ENCODE data around the gene CSF1. TPM values are rescaled to one million over a fixed set of nuclear protein-coding genes. Genes with fewer than 3 reads are reported as not detected.
A peak's percentile ranks its signal among the peaks of the same experiment; 100 is the strongest.

Gene CSF1
- total RNA-seq, 1 donor from 2014 or later, result 28.9 TPM

GRCh38 chr1:109977657-109978378 is 67.2 kb downstream of the CSF1 start:
- H3K4me3 Mint-ChIP-seq, result no peak overlapping the region
- no peaks in the 10 kb centered on the region for H3K9me3 Mint-ChIP-seq
- H3K27me3 Mint-ChIP-seq (ENCODE audit: low read depth), result no peaks in the 10 kb centered on the region
- H3K36me3 Mint-ChIP-seq, result no peaks in the 10 kb centered on the region
- no peak overlapping the region for H3K27ac Mint-ChIP-seq
- peaks cover 28% of the 10 kb centered on the region for H3K4me1 Mint-ChIP-seq
- no peak for TF ChIP-seq CTCF (IDR thresholded peaks at IDR 0.05; ENCODE audit: unreplicated experiment)
- no peak for DNase-seq (ENCODE audit: low spot score in 2 of 2, unreplicated experiment in 2 of 2)

GRCh38 chr1:109978761-109979488 is 68.3 kb downstream of the CSF1 start:
- H3K4me1 Mint-ChIP-seq, result peaks cover 31% of the 10 kb centered on the region
- no peaks in the 10 kb centered on the region for H3K27me3 Mint-ChIP-seq (ENCODE audit: low read depth)
- H3K9me3 Mint-ChIP-seq, result no peaks in the 10 kb centered on the region
- H3K4me3 Mint-ChIP-seq, result no peak overlapping the region
- no peak for TF ChIP-seq CTCF (IDR thresholded peaks at IDR 0.05; ENCODE audit: unreplicated experiment)
- H3K36me3 Mint-ChIP-seq, result no peaks in the 10 kb centered on the region
- DNase-seq (ENCODE audit: low spot score in 2 of 2, unreplicated experiment in 2 of 2), result no peak
- H3K27ac Mint-ChIP-seq, result no peak overlapping the region

- no peak for TF ChIP-seq CTCF (IDR thresholded peaks at IDR 0.05; ENCODE audit: unreplicated experiment)
- H3K27me3 Mint-ChIP-seq (ENCODE audit: low read depth), result no peaks in the 10 kb centered on the region
- H3K27ac Mint-ChIP-seq, result peak overlapping the region; percentile 43
- H3K4me1 Mint-ChIP-seq, result peaks cover 33% of the 10 kb centered on the region
- DNase-seq (ENCODE audit: low spot score in 2 of 2, unreplicated experiment in 2 of 2), result no peak
- H3K9me3 Mint-ChIP-seq, result no peaks in the 10 kb centered on the region
- no peaks in the 10 kb centered on the region for H3K36me3 Mint-ChIP-seq
- no peak overlapping the region for H3K4me3 Mint-ChIP-seq
Measured at GRCh38 chr1:109979489-109980091, 68.9 kb downstream of the CSF1 start.

Other genes with a start within 250 kb of the CSF1 start
- 169 to 186 TPM (median 177 TPM) in 3 replicates for gene GSTM2, start 242.8 kb upstream of the CSF1 start, total RNA-seq
- 48.8 to 54.2 TPM (median 52.3 TPM) in 3 replicates for gene GSTM1, start 223.0 kb upstream of the CSF1 start, total RNA-seq
- 0.24 to 0.29 TPM (median 0.25 TPM) in 3 replicates for gene GSTM5, start 198.6 kb upstream of the CSF1 start, total RNA-seq
- 49.7 to 57.9 TPM (median 55.2 TPM) in 3 replicates for gene GSTM3, start 169.8 kb upstream of the CSF1 start, total RNA-seq
- 0.13 to 0.34 TPM in 2 of 3 replicates, not detected in the other for gene EPS8L3, start 146.9 kb upstream of the CSF1 start, total RNA-seq
- gene AHCYL1, start 73.9 kb downstream of the CSF1 start, total RNA-seq, result 98.7 to 102 TPM (median 102 TPM) in 3 replicates
- gene STRIP1, start 123.8 kb downstream of the CSF1 start, total RNA-seq, result 93.8 to 99.2 TPM (median 96.0 TPM) in 3 replicates
- 127 to 136 TPM (median 132 TPM) in 3 replicates for gene ALX3, start 159.8 kb downstream of the CSF1 start, total RNA-seq
- 10.2 to 11.7 TPM (median 10.7 TPM) in 3 replicates for gene UBL4B, start 201.6 kb downstream of the CSF1 start, total RNA-seq
- gene SLC6A17, start 239.6 kb downstream of the CSF1 start, total RNA-seq, result 1.4 to 1.6 TPM (median 1.6 TPM) in 3 replicates